GM19193 (cell line): Measurements from ENCODE around the gene EPHB2.

ENCODE experiments used
- POLR2A ChIP-seq: IDR thresholded peaks from 4 replicates; pipeline ENCODE4 v1.6.1; 2011; ENCODE audit not compliant: insufficient read depth, insufficient read length; ENCODE audit errors: extremely low read depth

The EPHB2 gene

GRCh38 chr1:22808676-22809483, 98.2 kb downstream of the EPHB2 start:
- TF ChIP-seq POLR2A, result no peak

DNA sequence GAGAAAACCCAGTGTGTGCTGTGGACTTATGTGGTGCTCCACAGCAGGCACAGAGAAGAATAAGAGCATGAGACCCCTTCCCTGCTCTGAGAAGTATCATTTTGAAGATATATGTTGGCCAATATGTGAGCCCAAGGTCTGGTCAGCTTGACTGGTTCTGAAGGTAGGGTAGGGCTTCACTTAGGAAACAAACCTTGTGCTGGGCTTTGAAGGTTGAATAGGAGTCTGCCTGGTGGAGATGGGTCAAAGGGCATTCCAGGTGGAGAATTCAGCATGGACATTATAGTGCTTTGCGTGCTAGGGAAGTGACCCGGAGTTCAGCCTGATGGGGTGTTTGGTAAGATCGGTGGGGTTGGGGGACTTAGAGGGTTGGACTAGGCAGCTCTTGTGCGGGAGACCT, 99.1 kb downstream of the EPHB2 start:
- TF ChIP-seq POLR2A, result no peak

GRCh38 chr1:22810378-22810777, 99.7 kb downstream of the EPHB2 start:
- TF ChIP-seq POLR2A, result no peak

DNA sequence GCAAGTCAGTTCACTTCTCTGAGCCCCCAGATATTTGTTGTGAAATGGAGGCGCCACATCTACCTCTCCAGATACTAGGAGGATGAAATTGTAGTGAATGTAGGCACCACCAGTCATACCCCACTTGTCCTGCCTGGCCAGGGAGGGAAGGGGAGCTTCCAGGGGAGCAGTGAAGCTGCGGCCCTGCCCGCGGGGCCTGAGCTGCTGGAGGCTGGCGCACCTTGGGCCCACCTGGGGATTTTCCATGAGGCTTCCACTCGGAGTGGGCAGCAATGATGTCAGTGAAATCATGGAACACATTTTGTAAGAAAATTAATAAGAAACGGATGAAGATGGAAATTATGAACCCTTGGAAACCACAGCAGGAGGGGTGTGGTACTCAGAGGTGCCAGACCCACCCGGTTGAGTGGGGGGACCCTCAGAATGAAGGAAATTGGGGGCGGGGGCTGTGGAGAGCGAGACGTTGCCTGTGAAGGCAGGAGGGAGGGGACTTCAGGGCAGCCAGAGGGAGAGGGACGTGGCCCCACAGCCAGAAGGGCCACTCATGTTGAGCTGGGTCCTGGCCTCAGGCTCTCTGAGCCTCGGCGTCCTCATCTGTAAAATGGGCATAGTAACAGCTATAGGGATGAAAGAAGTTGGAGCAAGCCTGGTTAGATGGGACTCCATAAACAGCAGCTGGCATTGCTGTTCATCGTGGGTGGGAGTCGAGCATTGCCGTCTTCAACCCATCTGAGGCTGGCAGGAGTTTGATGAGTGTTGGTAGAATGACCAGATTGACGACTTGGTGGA, 101.6 kb downstream of the EPHB2 start:
- no peak for TF ChIP-seq POLR2A

GRCh38 chr1:22812993-22813790, 102.6 kb downstream of the EPHB2 start:
- TF ChIP-seq POLR2A, result no peak

DNA sequence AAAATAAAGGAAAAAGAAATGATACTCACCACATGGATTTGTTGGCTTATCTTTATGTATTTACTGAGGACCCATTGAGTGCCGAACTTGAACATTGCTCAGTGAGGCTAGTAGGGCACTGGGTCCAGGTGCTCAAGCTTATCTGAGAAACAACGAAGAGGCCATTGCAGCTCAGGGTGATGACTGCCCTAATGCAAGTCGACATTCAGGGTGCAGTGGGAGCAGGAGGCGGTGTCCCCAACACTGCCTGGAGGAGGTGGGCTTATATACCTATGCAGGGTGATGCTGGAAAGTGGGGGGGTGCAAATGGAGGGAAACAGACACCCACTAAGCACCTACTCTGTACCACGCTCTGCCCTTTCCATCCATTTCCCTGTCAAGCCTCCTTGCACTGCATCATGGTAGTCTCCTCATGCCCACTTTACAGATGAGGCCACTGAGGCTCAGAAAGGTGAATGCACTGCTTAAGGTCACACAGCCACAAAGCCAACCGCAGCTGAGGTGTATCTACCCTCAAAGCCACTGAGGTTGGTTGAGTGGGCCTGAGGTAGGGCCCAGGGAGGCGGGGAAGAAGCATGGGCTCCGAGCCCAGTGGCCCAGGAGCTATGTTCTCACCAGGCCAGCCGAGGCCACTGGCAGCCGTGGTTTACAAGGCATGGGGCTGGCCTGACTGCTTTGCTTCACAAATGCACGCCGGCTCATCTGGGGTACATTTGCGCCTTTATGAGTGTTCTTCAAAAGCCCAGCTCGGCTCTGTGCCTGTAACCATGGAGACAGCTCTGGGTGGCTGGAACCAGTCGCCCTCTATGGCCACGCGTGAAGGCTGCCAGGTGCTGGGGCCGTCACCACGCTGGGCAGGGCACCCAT, 103.8 kb downstream of the EPHB2 start:
- TF ChIP-seq POLR2A, result no peak

- no peak for TF ChIP-seq POLR2A
These were observed 104.4 kb downstream of the EPHB2 start for GRCh38 chr1:22815043-22815365.

GRCh38 chr1:22815421-22816066, 104.9 kb downstream of the EPHB2 start:
- TF ChIP-seq POLR2A, result no peak

- no peak for TF ChIP-seq POLR2A
These were observed 105.6 kb downstream of the EPHB2 start for GRCh38 chr1:22816067-22816775.

DNA sequence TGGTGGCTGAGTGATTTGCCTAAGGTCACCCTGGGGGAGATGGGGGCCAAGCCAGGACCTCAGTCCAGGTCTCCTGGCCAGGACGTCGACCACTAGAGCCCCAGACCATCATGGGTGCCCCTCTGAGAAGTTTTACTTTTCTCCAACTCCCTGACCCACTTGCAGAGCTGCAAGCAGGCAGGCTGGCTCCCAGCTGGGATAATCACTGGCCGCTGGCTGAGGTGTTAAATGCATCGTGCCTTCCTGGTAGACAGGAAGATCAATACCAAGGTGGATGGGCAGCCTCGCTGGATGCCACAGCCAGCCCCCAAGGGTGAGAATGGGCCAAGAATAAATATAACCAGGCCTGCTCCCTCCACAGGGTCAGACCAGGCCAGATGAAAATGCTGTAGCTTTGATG, 106.2 kb downstream of the EPHB2 start:
- no peak for TF ChIP-seq POLR2A

DNA sequence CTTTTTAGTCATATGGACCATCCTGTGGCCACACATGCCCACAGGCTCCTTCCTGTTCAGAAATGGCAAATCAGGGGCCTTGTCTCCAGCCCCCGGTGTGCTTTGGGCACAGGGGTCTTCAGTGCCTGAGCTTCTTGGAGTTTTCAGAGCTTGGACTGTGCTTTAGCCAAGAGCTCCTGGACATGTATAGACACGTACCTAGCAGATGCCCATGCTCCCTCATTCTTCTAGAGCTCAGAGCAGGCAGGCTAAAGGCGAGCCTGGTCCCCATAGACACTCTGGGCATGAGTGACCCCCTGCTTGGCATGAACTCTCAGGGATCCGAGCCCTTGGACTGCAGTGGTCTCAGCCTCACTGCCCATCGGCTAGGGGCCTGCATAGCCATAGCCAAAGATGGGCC, 106.8 kb downstream of the EPHB2 start:
- TF ChIP-seq POLR2A, result no peak

GRCh38 chr1:22818061-22818770, 107.6 kb downstream of the EPHB2 start:
- TF ChIP-seq POLR2A, result no peak

GRCh38 chr1:22819361-22819760, 108.7 kb downstream of the EPHB2 start:
- TF ChIP-seq POLR2A, result no peak
